Heart right ventricle (tissue), 16 donors: ENCODE data around the gene ATP5F1A. TPM values are rescaled to one million over a fixed set of nuclear protein-coding genes. Genes with fewer than 3 reads are reported as not detected.

ENCODE experiments used
- ATAC-seq, 8 donors: fragments of 200-7000 bp; cut with Tn5 transposase; one replicate each; pipeline ENCODE4 v1.9.1; 2020; ENCODE audit warnings: mild to moderate bottlenecking in 8 of 8, moderate library complexity in 8 of 8, moderate number of reproducible peaks in 1 of 8
- DNase-seq, 2 donors: peaks; one replicate each; pipeline ENCODE4 v3.0.0-alpha.2; 2020
- H3K27ac ChIP-seq, 10 donors: fragments of 200-600 bp; sonication (generic) in 2 of 10; one replicate each; pipeline versions ENCODE4 v1.5.0 to v1.8.0; 2020 to 2022; ENCODE audit warnings: mild to moderate bottlenecking in 3 of 10
- H3K27me3 ChIP-seq, 7 donors: fragments of 200-600 bp; one replicate each; pipeline ENCODE4 v1.8.0; 2021 to 2022; ENCODE audit warnings: mild to moderate bottlenecking in 2 of 7
- H3K36me3 ChIP-seq, 9 donors: fragments of 200-600 bp; sonication (generic) in 1 of 9; one replicate each; pipeline versions ENCODE4 v1.5.0 to v1.8.0; 2020 to 2022; ENCODE audit warnings: mild to moderate bottlenecking in 2 of 9
- H3K4me1 ChIP-seq, 9 donors: fragments of 200-600 bp; sonication (generic) in 1 of 9; one replicate each; pipeline versions ENCODE4 v1.5.0 to v1.8.0; 2020 to 2022; ENCODE audit warnings: mild to moderate bottlenecking in 4 of 9
- H3K4me3 ChIP-seq, 10 donors: fragments of 200-600 bp; sonication (generic) in 2 of 10; one replicate each; pipeline versions ENCODE4 v1.5.0 to v1.8.0; 2020 to 2022; ENCODE audit warnings: mild to moderate bottlenecking in 7 of 10, moderate library complexity in 2 of 10
- H3K9me3 ChIP-seq, 11 donors: fragments of 200-600 bp in 10 of 11; sonication (generic) in 2 of 11; one replicate each; pipeline versions ENCODE4 v1.5.0 to v1.8.0; 2013 to 2022; ENCODE audit warnings: mild to moderate bottlenecking in 2 of 11, control low read depth in 1 of 11, moderate library complexity in 1 of 11
- WGBS, 2 donors: extraction: QIAGEN DNeasy Blood & Tissue Kit; methylation state at CpG; one replicate each; pipeline ENCODE4 v1.1.7; 2013; ENCODE audit warnings: inconsistent platforms in 1 of 2; 5-methylcytosine and 5-hydroxymethylcytosine counted together
- intact Hi-C, 10 donors: fragments of 100-400 bp; cut with DNase I; formaldehyde crosslinking; loops; one replicate each; pipeline versions ENCODE4 v1.11.1 to v1.14.2; 2022
- polyA plus RNA-seq, 2 donors: library from polyadenylated mRNA; stranded (reverse); fragments of 200-250 nt; gene quantifications; one replicate each; pipeline ENCODE4 v1.2.3, GENCODE V29; 2013
- total RNA-seq, 10 donors: library from RNA; stranded (reverse); fragmentation: NEBNext Ultra II Directional in 3 of 10; extraction: Animal tissue kit (Norgen Biotek cat#: 25700) in 3 of 10; gene quantifications; one replicate each; pipeline versions ENCODE4 v1.2.1 to v1.2.4, GENCODE V29; 2021 to 2023
- TF ChIP-seq, protein P1 (sequence below), 9 donors: fragments of 200-600 bp; sonication (generic) in 2 of 9; IDR thresholded peaks; one replicate each; pipeline versions ENCODE4 v1.5.0 to v1.8.0; 2021 to 2022; ENCODE audit warnings: antibody characterized with exemption in 9 of 9, mild to moderate bottlenecking in 5 of 9, moderate library complexity in 1 of 9
- donor health status: Arrhythmogenic right ventricular cardiomyopathy.
- donor health status: ischemic (EF 13 %, LVEDD 7.1; RV severe dilation, severe dysfunction).
- donor health status: healthy with polysubstance abuse.
- donor health status: DM: no; HTN: yes; CAD: no.
- donor health status: DM: no; HTN: no; CAD: no.
- donor health status: ischemic (EF 25% LVEDD 6.9; RV normal size, moderate dysfunction).
- donor health status: ischemic (EF 25% LVEDD 5.7; RV mildly dilated, moderate dysfunction).
- donor health status: healthy.
- donor health status: DM: yes; HTN: yes; CAD: no.
- donor health status: Ischemic cardiomyopathy.
- donor health status: ischemic (EF 35%, LVEDD 5.7; RV mildly dilated, moderate dysfunction).
- donor health status: nonischemic (EF 11% LVEDD 7.7; RV severe dilation, severe dysfunction).
- donor health status: DM: yes; HTN: yes; CAD: no.
- donor health status: PGD.
- donor health status: ischemic (EF 29% LVEDD 5.4; RV normal size, mild dysfunction).
- donor health status: nonischemic (EF 23%, LVEDD 6.1; RV moderate dilation, normal function).

ATP5F1A gene
- total and polyA plus RNA-seq, 12 donors = 613 to 2,460 (median 1,904) TPM

DNA sequence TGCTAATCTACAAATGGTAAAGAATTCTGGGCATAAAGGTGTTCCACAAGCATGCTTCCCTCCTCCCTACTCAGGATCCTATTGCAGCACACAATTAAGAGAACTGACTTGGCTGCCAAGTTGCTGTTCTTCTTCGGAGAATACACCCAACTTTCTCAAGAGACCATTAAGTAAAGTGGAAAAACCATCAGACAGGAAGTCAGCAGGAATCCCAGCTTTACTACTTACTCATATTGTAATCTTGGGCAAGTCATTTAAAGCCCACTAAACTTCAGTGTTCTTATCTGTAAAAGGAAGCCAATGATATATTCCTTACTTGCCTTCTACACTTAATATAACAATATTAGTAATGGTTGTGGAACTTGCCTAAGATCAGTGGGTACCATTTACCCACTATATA lies 63.9 kb downstream of the ATP5F1A start:
- Histone ChIP-seq H3K9me3 (no peaks in the 10 kb centered on the region), H3K36me3 (peaks cover 0 to 9% (median 0%) of the 10 kb centered on the region in 9 donors)
- 42 to 43% methylated on average over 1 of the region's 1 CpG for WGBS, 2 donors

DNA sequence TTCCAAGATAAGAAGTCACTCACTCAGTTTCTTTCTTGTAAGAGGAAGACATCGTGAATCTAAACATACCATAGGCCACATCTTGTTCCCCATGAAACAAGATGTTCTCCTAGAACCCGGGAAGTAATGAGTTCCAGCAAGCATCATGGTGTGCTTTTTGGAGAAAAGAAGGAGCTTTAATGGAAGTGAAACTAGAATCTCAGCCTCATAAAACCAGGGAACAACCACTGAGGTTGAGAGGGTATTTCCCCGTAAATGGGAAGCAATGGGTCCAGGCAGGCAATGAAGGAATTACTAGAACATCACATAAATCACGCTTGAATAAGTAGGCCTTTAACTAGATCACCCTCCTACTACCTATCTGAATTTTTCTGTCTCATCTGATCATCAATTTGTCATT lies 66.4 kb downstream of the ATP5F1A start:
- ATAC-seq (no peak), DNase-seq (no peak)
- Histone ChIP-seq H3K27ac (no peak overlapping the region), H3K4me1 (peaks cover 0 to 45% (median 5%) of the 10 kb centered on the region in 9 donors), H3K9me3 (no peaks in the 10 kb centered on the region), H3K27me3 (peaks cover 0 to 9% (median 0%) of the 10 kb centered on the region in 7 donors), H3K4me3 (no peak overlapping the region), H3K36me3 (no peaks in the 10 kb centered on the region)
- intact Hi-C loops = loop anchor here in 1 of 10 donors (10.0 kb wide), 1 partner anchor 47 kb away; no protein-coding TSS in a partner anchor
- 94 to 95% methylated on average over 4 of the region's 4 CpGs for WGBS, 2 donors
- TF ChIP-seq, protein P1, sequence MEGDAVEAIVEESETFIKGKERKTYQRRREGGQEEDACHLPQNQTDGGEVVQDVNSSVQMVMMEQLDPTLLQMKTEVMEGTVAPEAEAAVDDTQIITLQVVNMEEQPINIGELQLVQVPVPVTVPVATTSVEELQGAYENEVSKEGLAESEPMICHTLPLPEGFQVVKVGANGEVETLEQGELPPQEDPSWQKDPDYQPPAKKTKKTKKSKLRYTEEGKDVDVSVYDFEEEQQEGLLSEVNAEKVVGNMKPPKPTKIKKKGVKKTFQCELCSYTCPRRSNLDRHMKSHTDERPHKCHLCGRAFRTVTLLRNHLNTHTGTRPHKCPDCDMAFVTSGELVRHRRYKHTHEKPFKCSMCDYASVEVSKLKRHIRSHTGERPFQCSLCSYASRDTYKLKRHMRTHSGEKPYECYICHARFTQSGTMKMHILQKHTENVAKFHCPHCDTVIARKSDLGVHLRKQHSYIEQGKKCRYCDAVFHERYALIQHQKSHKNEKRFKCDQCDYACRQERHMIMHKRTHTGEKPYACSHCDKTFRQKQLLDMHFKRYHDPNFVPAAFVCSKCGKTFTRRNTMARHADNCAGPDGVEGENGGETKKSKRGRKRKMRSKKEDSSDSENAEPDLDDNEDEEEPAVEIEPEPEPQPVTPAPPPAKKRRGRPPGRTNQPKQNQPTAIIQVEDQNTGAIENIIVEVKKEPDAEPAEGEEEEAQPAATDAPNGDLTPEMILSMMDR (IDR thresholded peaks at IDR 0.05) = no peak

More for the DNA sequence above, 63.9 kb downstream of the ATP5F1A start:
- Histone ChIP-seq H3K4me3 (no peak overlapping the region), H3K27me3 (no peaks in the 10 kb centered on the region), H3K4me1 (peaks cover 0 to 28% (median 0%) of the 10 kb centered on the region in 9 donors), H3K27ac (no peak overlapping the region)
- intact Hi-C loops = loop anchor here in 1 of 10 donors (10.0 kb wide), 1 partner anchor 49 kb away; no protein-coding TSS in a partner anchor
- DNase-seq (no peak), ATAC-seq (no peak)
- TF ChIP-seq, protein P1 (IDR thresholded peaks at IDR 0.05) = no peak

Other genes starting within 250 kb of the ATP5F1A start
- 10 to 100 TPM; 16.7 to 26.3 (median 21.0) TPM for gene EPG5, start 131.0 kb downstream of the ATP5F1A start, total RNA-seq
- 1 to 10 TPM; 6.5 to 6.9 TPM for gene EPG5, start 131.0 kb downstream of the ATP5F1A start, polyA plus RNA-seq
- 1 to 10 TPM in 8 of 10 donors, under 1 TPM in 2; 0.62 to 6.7 (median 2.2) TPM for gene PSTPIP2, start 26.0 kb downstream of the ATP5F1A start, total RNA-seq
- gene PSTPIP2, start 26.0 kb downstream of the ATP5F1A start, polyA plus RNA-seq = 1 to 10 TPM in 1 of 2 donors, under 1 TPM in 1; 0.49 to 3.0 TPM
- gene HAUS1, start 6.1 kb upstream of the ATP5F1A start, total RNA-seq = 10 to 100 TPM in 2 of 10 donors, 1 to 10 TPM in 8; 5.5 to 20.3 (median 8.5) TPM
- 10 to 100 TPM; 15.4 to 16.9 TPM for gene HAUS1, start 6.1 kb upstream of the ATP5F1A start, polyA plus RNA-seq